Gastrocnemius medialis (tissue), 4 donors: ENCODE data around the gene PI4K2B.

Experiments used
- CTCF ChIP-seq, 5 experiments: fragments of 450-650 bp in 3 of 5; fragments of 200-600 bp in 2 of 5; sonication (generic) in 2 of 5; IDR thresholded peaks in 4 of 5; conservative IDR thresholded peaks in 1 of 5; 1 replicate in 4 of 5; 2 replicates in 1 of 5; pipeline ENCODE4 v1.5.1; 2016 to 2019; ENCODE audit warnings: antibody characterized with exemption in 5 of 5, mild to moderate bottlenecking in 3 of 5, moderate library complexity in 3 of 5
- POLR2A ChIP-seq, 2 donors: fragments of 450-650 bp; IDR thresholded peaks; one replicate each; pipeline ENCODE4 v1.6.1; 2017; ENCODE audit warnings: antibody characterized with exemption in 2 of 2, mild to moderate bottlenecking in 2 of 2, moderate library complexity in 2 of 2

DNA sequence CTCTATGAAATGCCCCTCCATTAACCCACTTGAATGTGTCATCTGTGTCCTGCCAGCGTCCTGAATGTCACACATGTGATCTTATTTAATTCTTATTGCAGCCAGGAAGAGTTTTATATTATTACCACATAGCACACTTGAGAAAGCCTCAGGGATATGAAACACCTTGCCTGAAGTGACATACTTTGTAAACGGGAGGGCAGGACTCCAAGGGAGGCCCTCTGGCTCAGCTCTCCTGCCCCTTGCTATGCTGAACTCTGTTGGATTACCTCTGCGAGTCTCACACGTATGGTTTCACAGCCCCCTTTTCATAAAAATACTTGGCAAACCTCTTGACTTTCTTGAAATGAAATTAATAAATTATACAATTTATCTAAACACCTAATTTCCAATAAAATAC is 67.6 kb downstream of the PI4K2B start:
- no peak for TF ChIP-seq CTCF (IDR thresholded peaks at IDR 0.05 in 4 of 5, conservative IDR thresholded peaks at IDR 0.05 in 1 of 5)
- TF ChIP-seq POLR2A (IDR thresholded peaks at IDR 0.05): no peak
